ENCODE results near the gene APBA3.

APBA3 gene

GRCh38 chr19:3785938-3786824 is 24.7 kb upstream of the APBA3 start, which contains the start of gene MATK:
Gene MATK (minus strand): TSS chr19:3786381. CDS start chr19:3785135, 1,246 bp downstream.
- no peaks in the 10 kb centered on the region for H3K36me3 ChIP-seq (ENCODE audit: control insufficient read depth, insufficient read depth, low read length)
- H2BK120ac ChIP-seq (ENCODE audit: low read depth, low read length) = no peak within 1 kb of the TSS
- no peak for DNase-seq
- peak within 1 kb of the TSS; percentile 73 for H3K56ac ChIP-seq (ENCODE audit: low read length)
- no peaks in the 10 kb centered on the region for H3K79me1 ChIP-seq (ENCODE audit: low read length)
- H3K4ac ChIP-seq (ENCODE audit: low read depth, low read length) = no peak within 1 kb of the TSS
- no peak within 1 kb of the TSS for H2BK5ac ChIP-seq (ENCODE audit: low read length)
- peak within 1 kb of the TSS; percentile 52 for H3K18ac ChIP-seq (ENCODE audit: low read length)
- no peak within 1 kb of the TSS for H4K8ac ChIP-seq (ENCODE audit: low read depth, low read length)
- H3K79me2 ChIP-seq (ENCODE audit: control insufficient read depth, insufficient read depth, low read length) = no peaks in the 10 kb centered on the region
- H3K27ac ChIP-seq (ENCODE audit: low read depth, low read length) = no peak within 1 kb of the TSS
- no peaks in the 10 kb centered on the region for H3K4me1 ChIP-seq (ENCODE audit: control insufficient read depth, low read depth, low read length)
- H3K23ac ChIP-seq (ENCODE audit: low read length) = no peak within 1 kb of the TSS
- H3K9ac ChIP-seq (ENCODE audit: low read length) = peak within 1 kb of the TSS; percentile 24
- H4K5ac ChIP-seq (ENCODE audit: low read length) = no peak within 1 kb of the TSS
- H3K4me3 ChIP-seq (ENCODE audit: low read length) = no peak within 1 kb of the TSS
- WGBS (ENCODE audit: extremely low coverage, insufficient coverage, low lambda C conversion rate) = no CpG with 5 or more reads among the region's 101 CpGs
- H3K4me2 ChIP-seq (ENCODE audit: low read length) = peak within 1 kb of the TSS; percentile 62
- H2BK15ac ChIP-seq (replicated peaks; ENCODE audit: low read depth) = no peak within 1 kb of the TSS
- peaks cover 13% of the 10 kb centered on the region for H3K27me3 ChIP-seq (ENCODE audit: insufficient read depth, low read length, poor library complexity)
- no peak within 1 kb of the TSS for H2AK5ac ChIP-seq (ENCODE audit: low read length)

GRCh38 chr19:3785451-3785937 is 24.0 kb upstream of the APBA3 start:
- peak overlapping the region; percentile 62 for H3K4me2 ChIP-seq (ENCODE audit: low read length)
- H3K9ac ChIP-seq (ENCODE audit: low read length) = peak overlapping the region; percentile 24
- no peak overlapping the region for H2BK5ac ChIP-seq (ENCODE audit: low read length)
- H3K79me1 ChIP-seq (ENCODE audit: low read length) = no peaks in the 10 kb centered on the region
- H2BK15ac ChIP-seq (replicated peaks; ENCODE audit: low read depth) = no peak overlapping the region
- no peak overlapping the region for H3K4ac ChIP-seq (ENCODE audit: low read depth, low read length)
- no peak for DNase-seq
- H4K5ac ChIP-seq (ENCODE audit: low read length) = no peak overlapping the region
- no peaks in the 10 kb centered on the region for H3K79me2 ChIP-seq (ENCODE audit: control insufficient read depth, insufficient read depth, low read length)
- peaks cover 13% of the 10 kb centered on the region for H3K27me3 ChIP-seq (ENCODE audit: insufficient read depth, low read length, poor library complexity)
- H3K4me3 ChIP-seq (ENCODE audit: low read length) = no peak overlapping the region
- no peak overlapping the region for H3K23ac ChIP-seq (ENCODE audit: low read length)
- H3K18ac ChIP-seq (ENCODE audit: low read length) = no peak overlapping the region
- H3K56ac ChIP-seq (ENCODE audit: low read length) = peak overlapping the region; percentile 67
- no peaks in the 10 kb centered on the region for H3K36me3 ChIP-seq (ENCODE audit: control insufficient read depth, insufficient read depth, low read length)
- no peak overlapping the region for H4K8ac ChIP-seq (ENCODE audit: low read depth, low read length)
- no peaks in the 10 kb centered on the region for H3K4me1 ChIP-seq (ENCODE audit: control insufficient read depth, low read depth, low read length)
- no CpG with 5 or more reads among the region's 47 CpGs for WGBS (ENCODE audit: extremely low coverage, insufficient coverage, low lambda C conversion rate)
- H3K27ac ChIP-seq (ENCODE audit: low read depth, low read length) = no peak overlapping the region
- no peak overlapping the region for H2BK120ac ChIP-seq (ENCODE audit: low read depth, low read length)
- no peak overlapping the region for H2AK5ac ChIP-seq (ENCODE audit: low read length)

GRCh38 chr19:3784607-3785450 is 23.3 kb upstream of the APBA3 start:
- no peak overlapping the region for H3K23ac ChIP-seq (ENCODE audit: low read length)
- DNase-seq = peak; percentile 18
- H3K4me1 ChIP-seq (ENCODE audit: control insufficient read depth, low read depth, low read length) = no peaks in the 10 kb centered on the region
- H4K5ac ChIP-seq (ENCODE audit: low read length) = no peak overlapping the region
- no CpG with 5 or more reads among the region's 25 CpGs for WGBS (ENCODE audit: extremely low coverage, insufficient coverage, low lambda C conversion rate)
- H3K79me1 ChIP-seq (ENCODE audit: low read length) = no peaks in the 10 kb centered on the region
- H3K18ac ChIP-seq (ENCODE audit: low read length) = no peak overlapping the region
- H4K8ac ChIP-seq (ENCODE audit: low read depth, low read length) = no peak overlapping the region
- H2BK120ac ChIP-seq (ENCODE audit: low read depth, low read length) = no peak overlapping the region
- no peak overlapping the region for H2BK15ac ChIP-seq (replicated peaks; ENCODE audit: low read depth)
- no peak overlapping the region for H3K56ac ChIP-seq (ENCODE audit: low read length)
- H3K27me3 ChIP-seq (ENCODE audit: insufficient read depth, low read length, poor library complexity) = peaks cover 13% of the 10 kb centered on the region
- no peak overlapping the region for H3K4me2 ChIP-seq (ENCODE audit: low read length)
- no peak overlapping the region for H3K4ac ChIP-seq (ENCODE audit: low read depth, low read length)
- no peak overlapping the region for H3K4me3 ChIP-seq (ENCODE audit: low read length)
- no peaks in the 10 kb centered on the region for H3K36me3 ChIP-seq (ENCODE audit: control insufficient read depth, insufficient read depth, low read length)
- H3K27ac ChIP-seq (ENCODE audit: low read depth, low read length) = no peak overlapping the region
- no peaks in the 10 kb centered on the region for H3K79me2 ChIP-seq (ENCODE audit: control insufficient read depth, insufficient read depth, low read length)
- no peak overlapping the region for H2AK5ac ChIP-seq (ENCODE audit: low read length)
- H3K9ac ChIP-seq (ENCODE audit: low read length) = no peak overlapping the region
- no peak overlapping the region for H2BK5ac ChIP-seq (ENCODE audit: low read length)

- H3K56ac ChIP-seq (ENCODE audit: low read length) = no peak overlapping the region
- H3K4ac ChIP-seq (ENCODE audit: low read depth, low read length) = no peak overlapping the region
- H4K8ac ChIP-seq (ENCODE audit: low read depth, low read length) = no peak overlapping the region
- H3K23ac ChIP-seq (ENCODE audit: low read length) = no peak overlapping the region
- H3K36me3 ChIP-seq (ENCODE audit: control insufficient read depth, insufficient read depth, low read length) = no peaks in the 10 kb centered on the region
- no peak overlapping the region for H4K5ac ChIP-seq (ENCODE audit: low read length)
- no peak overlapping the region for H3K4me3 ChIP-seq (ENCODE audit: low read length)
- H3K79me1 ChIP-seq (ENCODE audit: low read length) = no peaks in the 10 kb centered on the region
- no peaks in the 10 kb centered on the region for H3K4me1 ChIP-seq (ENCODE audit: control insufficient read depth, low read depth, low read length)
- peak; percentile 74 for DNase-seq
- H3K27ac ChIP-seq (ENCODE audit: low read depth, low read length) = no peak overlapping the region
- WGBS (ENCODE audit: extremely low coverage, insufficient coverage, low lambda C conversion rate) = no CpG with 5 or more reads among the region's 49 CpGs
- no peak overlapping the region for H2BK5ac ChIP-seq (ENCODE audit: low read length)
- H2AK5ac ChIP-seq (ENCODE audit: low read length) = no peak overlapping the region
- H3K79me2 ChIP-seq (ENCODE audit: control insufficient read depth, insufficient read depth, low read length) = no peaks in the 10 kb centered on the region
- no peak overlapping the region for H3K4me2 ChIP-seq (ENCODE audit: low read length)
- H2BK120ac ChIP-seq (ENCODE audit: low read depth, low read length) = no peak overlapping the region
- no peak overlapping the region for H3K9ac ChIP-seq (ENCODE audit: low read length)
- H3K27me3 ChIP-seq (ENCODE audit: insufficient read depth, low read length, poor library complexity) = peaks cover 13% of the 10 kb centered on the region
- H3K18ac ChIP-seq (ENCODE audit: low read length) = no peak overlapping the region
- no peak overlapping the region for H2BK15ac ChIP-seq (replicated peaks; ENCODE audit: low read depth)
Observed at GRCh38 chr19:3783660-3784584, 22.4 kb upstream of the APBA3 start.

- Histone ChIP-seq H3K79me1 (ENCODE audit: low read length) (no peaks in the 10 kb centered on the region), H3K9ac (ENCODE audit: low read length) (no peak overlapping the region), H3K79me2 (ENCODE audit: control insufficient read depth, insufficient read depth, low read length) (no peaks in the 10 kb centered on the region), H3K4me2 (ENCODE audit: low read length) (no peak overlapping the region), H3K4ac (ENCODE audit: low read depth, low read length) (no peak overlapping the region), H2BK5ac (ENCODE audit: low read length) (no peak overlapping the region), H2AK5ac (ENCODE audit: low read length) (no peak overlapping the region), H3K36me3 (ENCODE audit: control insufficient read depth, insufficient read depth, low read length) (no peaks in the 10 kb centered on the region), H2BK15ac (replicated peaks; ENCODE audit: low read depth) (no peak overlapping the region), H3K4me3 (ENCODE audit: low read length) (no peak overlapping the region), H3K18ac (ENCODE audit: low read length) (no peak overlapping the region), H3K27ac (ENCODE audit: low read depth, low read length) (no peak overlapping the region), H3K23ac (ENCODE audit: low read length) (no peak overlapping the region), H3K56ac (ENCODE audit: low read length) (no peak overlapping the region), H2BK120ac (ENCODE audit: low read depth, low read length) (no peak overlapping the region), H4K8ac (ENCODE audit: low read depth, low read length) (no peak overlapping the region), H3K27me3 (ENCODE audit: insufficient read depth, low read length, poor library complexity) (peaks cover 13% of the 10 kb centered on the region), H3K4me1 (ENCODE audit: control insufficient read depth, low read depth, low read length) (no peaks in the 10 kb centered on the region), H4K5ac (ENCODE audit: low read length) (no peak overlapping the region)
- DNase-seq = no peak
- no CpG with 5 or more reads among the region's 13 CpGs for WGBS (ENCODE audit: extremely low coverage, insufficient coverage, low lambda C conversion rate)
Observed at GRCh38 chr19:3782903-3783302, 21.4 kb upstream of the APBA3 start.

Data from mesendoderm (in vitro differentiated cells).